A549 (cell line): Measurements from ENCODE around the gene SKIC2. TPM values are rescaled to one million over a fixed set of nuclear protein-coding genes. Genes with fewer than 3 reads are reported as not detected.
A peak's percentile ranks its signal among the peaks of the same experiment; 100 is the strongest.

Experiments used
- ATAC-seq, 2 experiments: fragments of 200-7000 bp in 1 of 2; fragments of >200 bp in 1 of 2; cut with Nextera tagmentation in 1 of 2; cut with Tn5 transposase in 1 of 2; 3 replicates each; pipeline versions ENCODE4 v1.8.0 to v1.9.1; 2018 to 2020; ENCODE audit warnings: mild to moderate bottlenecking in 1 of 2, moderate library complexity in 1 of 2
- CTCF ChIA-PET: fragments of 300-600 bp; sonication (Branson Sonifier 250); formaldehyde crosslinking; extraction: SDS; loops from one replicate; lab custom pipeline; 2021; ENCODE audit warnings: antibody characterized with exemption, inconsistent platforms; lab: Yijun Ruan, JAX
- POLR2A ChIA-PET: fragments of 350-600 bp; formaldehyde crosslinking; extraction: SDS; loops from one replicate; lab custom pipeline; 2021; ENCODE audit warnings: antibody characterized with exemption, inconsistent platforms; lab: Yijun Ruan, JAX
- DNase-seq, 2 experiments: peaks; one replicate each; pipeline versions ENCODE4 v3.0.0 to v3.0.0-alpha.2; 2011 to 2016; ENCODE audit warnings: low read depth in 1 of 2, low spot score in 1 of 2
- FAIRE-seq: peaks from 2 replicates; lab custom pipeline; 2011; peaks lifted over from hg19 to GRCh38; lab: Jason Lieb, UNC
- H3K27ac ChIP-seq, 2 experiments: fragments of >200 bp; sonication (Bioruptor Twin); formaldehyde crosslinking; 3 replicates each; pipeline ENCODE4 v1.5.1; 2016 to 2017
- H3K4me1 ChIP-seq: fragments of >200 bp; sonication (Bioruptor Twin); formaldehyde crosslinking; 3 replicates; pipeline ENCODE4 v1.6.1; 2016
- H3K4me2 ChIP-seq: fragments of >200 bp; sonication (Bioruptor Twin); formaldehyde crosslinking; 3 replicates; pipeline ENCODE4 v1.6.1; 2016
- H3K4me3 ChIP-seq: fragments of >200 bp; sonication (Bioruptor Twin); formaldehyde crosslinking; 3 replicates; pipeline ENCODE4 v1.5.1; 2016
- H3K9me3 ChIP-seq: fragments of >200 bp; sonication (Bioruptor Twin); formaldehyde crosslinking; 3 replicates; pipeline ENCODE4 v1.6.1; 2016
- ATOH8 ChIP-seq: fragments of 250-450 bp; sonication (Bioruptor Pico); IDR thresholded peaks from 2 replicates; pipeline ENCODE4 v1.5.0; 2020; ENCODE audit warnings: low read depth, mild to moderate bottlenecking, moderate library complexity
- BHLHE40 ChIP-seq: IDR thresholded peaks from 2 replicates; pipeline ENCODE4 v1.6.1; 2012; ENCODE audit warnings: low read depth, low read length, inconsistent platforms
- CHD2 ChIP-seq: fragments of 150-350 bp; IDR thresholded peaks from 2 replicates; pipeline ENCODE4 v1.6.1; 2014; ENCODE audit warnings: low read length; ENCODE audit not compliant: partially characterized antibody
- CTCF ChIP-seq: fragments of >200 bp; sonication (Bioruptor Twin); formaldehyde crosslinking; IDR thresholded peaks from 3 replicates; pipeline ENCODE4 v1.5.1; 2016
- EHMT2 ChIP-seq: fragments of 200-600 bp; sonication (generic); IDR thresholded peaks from 2 replicates; pipeline ENCODE4 v1.6.1; 2016; ENCODE audit warnings: antibody characterized with exemption, low read depth, mild to moderate bottlenecking, moderate library complexity
- FOSL2 ChIP-seq, 2 experiments: fragments of 450-650 bp in 1 of 2; fragments of >200 bp in 1 of 2; sonication (Bioruptor Twin) in 1 of 2; formaldehyde crosslinking; IDR thresholded peaks; 2 replicates each; pipeline versions ENCODE4 v1.5.0 to v1.6.1; 2016 to 2020; ENCODE audit warnings: mild to moderate bottlenecking in 1 of 2, moderate library complexity in 1 of 2
- HES2 ChIP-seq: fragments of >200 bp; sonication (Bioruptor Twin); formaldehyde crosslinking; IDR thresholded peaks from 2 replicates; pipeline ENCODE4 v1.6.1; 2016
- HEYL ChIP-seq: fragments of 250-450 bp; sonication (Bioruptor Pico); IDR thresholded peaks from 2 replicates; pipeline ENCODE4 v1.8.0; 2021; ENCODE audit warnings: mild to moderate bottlenecking, moderate library complexity
- JUNB ChIP-seq: fragments of >200 bp; sonication (Bioruptor Twin); formaldehyde crosslinking; IDR thresholded peaks from 2 replicates; pipeline ENCODE4 v1.6.1; 2016
- KDM5A ChIP-seq: fragments of 200-600 bp; sonication (generic); IDR thresholded peaks from 2 replicates; pipeline ENCODE4 v1.6.1; 2016; ENCODE audit warnings: antibody characterized with exemption, mild to moderate bottlenecking
- NFE2L2 ChIP-seq: fragments of 150-350 bp; conservative IDR thresholded peaks from 2 replicates; pipeline ENCODE4 v1.6.1; 2014; ENCODE audit warnings: low read length
- NR3C1 ChIP-seq: fragments of >200 bp; sonication (Bioruptor Twin); formaldehyde crosslinking; IDR thresholded peaks from 3 replicates; pipeline ENCODE4 v1.6.1; 2017
- POLR2AphosphoS2 ChIP-seq: conservative IDR thresholded peaks from 2 replicates; pipeline ENCODE4 v1.6.1; 2012; ENCODE audit warnings: low read length, improper control_type of control experiment, inconsistent platforms
- RCOR1 ChIP-seq: fragments of 150-350 bp; IDR thresholded peaks from 2 replicates; pipeline ENCODE4 v1.6.1; 2014; ENCODE audit warnings: antibody characterized with exemption, low read length, low read depth
- RFX5 ChIP-seq: fragments of 450-650 bp; IDR thresholded peaks from 2 replicates; pipeline ENCODE4 v1.7.1; 2014; ENCODE audit warnings: antibody characterized with exemption, mild to moderate bottlenecking, moderate library complexity
- SMC3 ChIP-seq: fragments of >200 bp; sonication (Bioruptor Twin); formaldehyde crosslinking; IDR thresholded peaks from 3 replicates; pipeline ENCODE4 v1.6.1; 2018; ENCODE audit warnings: inconsistent platforms
- ZFP36 ChIP-seq: fragments of 450-650 bp; IDR thresholded peaks from 2 replicates; pipeline ENCODE4 v1.6.1; 2014; ENCODE audit warnings: borderline replicate concordance; ENCODE audit not compliant: partially characterized antibody
- ZNF302 ChIP-seq: fragments of 250-450 bp; sonication (Bioruptor Pico); IDR thresholded peaks from 2 replicates; pipeline ENCODE4 v1.9.0; 2021; ENCODE audit warnings: inconsistent platforms, mild to moderate bottlenecking, moderate library complexity
- WGBS: methylation state at CpG from one replicate; pipeline ENCODE4 v1.1.6; 2017; ENCODE audit errors: missing lambda C conversion rate; 5-methylcytosine and 5-hydroxymethylcytosine counted together
- polyA plus RNA-seq, 4 experiments: library from polyadenylated mRNA; depleted of rRNA in 3 of 4; stranded (reverse); fragments of >200 nt; fragmentation: RNase III in 1 of 4; extraction: RNeasy Plus Mini Kit Qiagen cat#74134 plus additional on column Dnase treatment in 1 of 4; gene quantifications; 2 replicates in 3 of 4; 3 replicates in 1 of 4; pipeline ENCODE4 v1.2.3, GENCODE V29; 2011 to 2017

Gene SKIC2
- polyA plus RNA-seq, 2 of the 4 experiments (the other 2 are of a cell fraction) = 20.8 to 37.5 TPM

DNA sequence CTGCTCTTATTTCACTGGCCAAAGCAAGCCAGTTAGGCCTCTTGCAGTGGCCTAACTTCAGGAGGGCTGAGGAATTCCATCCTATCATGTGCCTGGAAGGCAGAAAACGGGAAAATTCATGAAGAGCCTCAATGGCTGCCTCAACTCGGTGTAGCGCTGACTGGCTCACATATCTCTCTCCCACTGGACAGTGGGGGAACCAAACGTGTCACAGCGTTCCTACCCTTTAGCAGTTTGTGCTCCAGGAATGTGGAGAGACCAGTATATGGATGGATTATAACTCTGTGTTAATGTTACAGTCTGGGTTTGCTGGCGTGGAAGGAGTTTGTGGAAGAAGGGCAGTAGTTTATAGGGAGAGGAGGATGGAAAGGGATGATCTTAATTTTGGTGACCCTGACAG, 43.2 kb upstream of the SKIC2 start:
- H3K9me3 ChIP-seq = no peaks in the 10 kb centered on the region
- H3K4me1 ChIP-seq = peaks cover 17% of the 10 kb centered on the region
- no peak for FAIRE-seq
- H3K27ac ChIP-seq = no peak overlapping the region
- no peak overlapping the region for H3K4me2 ChIP-seq
- 83% methylated on average over 6 of the region's 6 CpGs for WGBS
- TF ChIP-seq FOSL2 (IDR thresholded peaks at IDR 0.05) (no peak), FOSL2 (CRISPR knock-in tag; IDR thresholded peaks at IDR 0.05) (no peak), JUNB (no peak), EHMT2 (no peak), ATOH8 (CRISPR knock-in tag) (no peak), NR3C1 (no peak), SMC3 (no peak), POLR2AphosphoS2 (no peak)
- CTCF ChIA-PET = interaction anchor here (0.7 kb wide), 1 partner anchor 18 kb away, joined by 4 read pairs; no protein-coding TSS in a partner anchor
- H3K4me3 ChIP-seq = no peak overlapping the region
- DNase-seq = no peak
- 0 out of 6 replicates have a peak, but pooled peaks of 1 of the 2 experiments have one; percentile 24 for ATAC-seq
- POLR2A ChIA-PET = no interaction called here

- Histone ChIP-seq H3K27ac (no peak overlapping the region), H3K9me3 (no peaks in the 10 kb centered on the region), H3K4me3 (no peak overlapping the region), H3K4me2 (no peak overlapping the region), H3K4me1 (peaks cover 14% of the 10 kb centered on the region)
- FAIRE-seq (no peak), ATAC-seq (no peak), DNase-seq (no peak)
- POLR2A ChIA-PET = no interaction called here
- TF ChIP-seq KDM5A (no peak), JUNB (no peak)
- 72% methylated on average over 8 of the region's 8 CpGs for WGBS
- CTCF ChIA-PET = interaction anchor here (0.6 to 2.1 kb wide), 3 partner anchors 34 to 205 kb away, joined by 3 to 6 read pairs (median 5); partner anchors contain the start of gene SLC44A4
Observed at GRCh38 chr6:31918069-31918720, 40.8 kb upstream of the SKIC2 start.

DNA sequence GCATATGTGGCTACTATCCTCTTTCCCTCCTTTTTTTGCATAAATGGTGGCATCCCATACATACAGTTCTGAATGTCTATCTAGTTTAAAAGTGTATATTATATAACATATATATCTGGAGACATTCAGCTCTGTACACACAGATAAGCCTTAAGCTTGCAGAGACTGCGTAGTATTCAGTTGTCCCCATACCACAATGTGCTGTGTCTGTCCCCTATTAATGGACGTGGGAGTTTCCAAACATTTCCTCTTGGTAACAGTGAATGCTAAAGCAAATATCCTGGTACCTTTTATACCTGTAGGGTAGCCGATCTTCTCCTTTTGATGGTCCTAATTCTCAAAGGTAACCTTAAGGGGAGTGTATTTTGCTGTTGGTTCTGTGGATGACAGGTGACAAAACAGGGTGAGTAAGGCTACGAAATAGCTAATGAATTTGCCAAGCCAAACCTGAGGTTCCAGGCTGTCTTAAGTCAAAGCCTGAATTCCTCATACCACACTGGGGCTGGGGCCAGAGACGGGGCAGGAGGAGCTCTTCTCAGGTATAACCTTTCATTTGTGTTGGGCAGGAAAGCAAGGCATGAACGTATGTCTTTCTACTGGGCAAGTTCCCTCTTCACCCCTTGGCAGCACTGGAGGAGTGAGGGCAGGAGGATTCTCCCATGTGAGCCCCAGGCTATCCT, 39.2 kb upstream of the SKIC2 start:
- ATAC-seq (no peak), FAIRE-seq (no peak), DNase-seq (no peak)
- H3K4me3 ChIP-seq = no peak overlapping the region
- 82% methylated on average over 6 of the region's 6 CpGs for WGBS
- TF ChIP-seq CHD2 (no peak), NR3C1 (no peak), ZNF302 (CRISPR knock-in tag) (no peak), RCOR1 (no peak), CTCF (no peak), HES2 (no peak), ZFP36 (no peak), HEYL (CRISPR knock-in tag) (no peak), RFX5 (no peak), BHLHE40 (no peak), NFE2L2 (no peak), EHMT2 (no peak)
- peak overlapping the region in 1 of 2 experiments; percentile 61; a peak in 3 of 6 replicates for H3K27ac ChIP-seq
- no peak overlapping the region for H3K4me2 ChIP-seq
- H3K4me1 ChIP-seq = peaks cover 14% of the 10 kb centered on the region
- no peaks in the 10 kb centered on the region for H3K9me3 ChIP-seq
- ChIA-PET CTCF (no interaction called here), POLR2A (interaction anchor here (0.8 kb wide), 1 partner anchor 18 kb away, joined by 3 read pairs; the partner anchor contains the start of gene ZBTB12)
